B cell (primary cell): ENCODE measurements around the gene FAM111B. TPM values are rescaled to one million over a fixed set of nuclear protein-coding genes. Genes with fewer than 3 reads are reported as not detected.

Experiments used
- ATAC-seq: fragments of 200-7000 bp; cut with Tn5 transposase; one replicate; pipeline ENCODE4 v1.10.0; 2021; ENCODE audit warnings: low read depth, mild to moderate bottlenecking, moderate number of reproducible peaks, moderate library complexity
- CTCF ChIA-PET: fragments of 350-600 bp; sonication (Branson Sonifier 250); formaldehyde crosslinking; loops from one replicate; lab custom pipeline; 2021; ENCODE audit warnings: antibody characterized with exemption, inconsistent platforms; lab: Charles Lee
- POLR2A ChIA-PET: fragments of 350-600 bp; sonication (Branson Sonifier 250); formaldehyde crosslinking; loops from one replicate; lab custom pipeline; 2021; ENCODE audit warnings: antibody characterized with exemption; lab: Charles Lee
- DNase-seq: peaks from one replicate; pipeline ENCODE4 v3.0.0; 2013
- H2AFZ ChIP-seq: 2 replicates; pipeline ENCODE4 v1.6.1; 2012; ENCODE audit warnings: mild to moderate bottlenecking, low read depth, low read length; ENCODE audit not compliant: insufficient read depth, poor library complexity, severe bottlenecking
- H3K27ac ChIP-seq, 2 donors: 1 replicate in 1 of 2; 2 replicates in 1 of 2; pipeline ENCODE4 v1.5.1; 2012 to 2013; ENCODE audit warnings: low read length in 2 of 2, mild to moderate bottlenecking in 2 of 2, moderate library complexity in 1 of 2
- H3K27me3 ChIP-seq, 4 experiments: fragments of 200-600 bp in 1 of 4; sonication (generic) in 1 of 4; replicated peaks in 1 of 4; 1 replicate in 2 of 4; 2 replicates in 2 of 4; pipeline versions ENCODE4 v1.6.1 to v1.7.0; 2013 to 2016; ENCODE audit warnings: low read length in 3 of 4, mild to moderate bottlenecking in 2 of 4, mixed read lengths in 1 of 4, moderate library complexity in 1 of 4; ENCODE audit not compliant: insufficient read depth in 4 of 4, control insufficient read depth in 3 of 4; ENCODE audit errors: control extremely low read depth in 1 of 4
- H3K36me3 ChIP-seq, 2 experiments: replicated peaks in 1 of 2; 1 replicate in 1 of 2; 2 replicates in 1 of 2; pipeline versions ENCODE4 v1.6.1 to v1.7.1; 2013; ENCODE audit warnings: low read length in 1 of 2; ENCODE audit not compliant: insufficient read depth in 2 of 2, control insufficient read depth in 1 of 2; ENCODE audit errors: control extremely low read depth in 1 of 2, extremely low read depth in 1 of 2
- H3K4me1 ChIP-seq, 2 donors: fragments of 200-600 bp in 1 of 2; sonication (generic) in 1 of 2; 1 replicate in 1 of 2; 2 replicates in 1 of 2; pipeline versions ENCODE4 v1.5.1 to v1.6.1; 2013 to 2017; ENCODE audit warnings: low read length in 2 of 2; ENCODE audit not compliant: control insufficient read depth in 2 of 2, insufficient read depth in 2 of 2
- H3K4me2 ChIP-seq: replicated peaks from 2 replicates; pipeline ENCODE3; 2012; ENCODE audit warnings: mild to moderate bottlenecking, low read depth, low read length; ENCODE audit not compliant: poor library complexity, severe bottlenecking
- H3K4me3 ChIP-seq, 5 experiments: fragments of 200-600 bp in 1 of 5; sonication (generic) in 1 of 5; 1 replicate in 3 of 5; 2 replicates in 2 of 5; pipeline versions ENCODE4 v1.5.1 to v1.7.0; 2011 to 2016; ENCODE audit warnings: low read length in 4 of 5, mild to moderate bottlenecking in 4 of 5, low read depth in 2 of 5, control low read depth in 1 of 5, moderate library complexity in 1 of 5; ENCODE audit not compliant: insufficient read depth in 1 of 5; ENCODE audit errors: control extremely low read depth in 1 of 5, extremely low read depth in 1 of 5
- H3K79me2 ChIP-seq: fragments of 200-600 bp; sonication (generic); one replicate; pipeline ENCODE4 v1.6.0; 2016; ENCODE audit warnings: low read length; ENCODE audit not compliant: control insufficient read depth, insufficient read depth
- H3K9ac ChIP-seq: fragments of 200-600 bp; sonication (generic); 2 replicates; pipeline ENCODE4 v1.6.1; 2017; ENCODE audit warnings: mild to moderate bottlenecking, low read length, moderate library complexity
- H3K9me3 ChIP-seq, 3 donors: one replicate each; pipeline versions ENCODE4 v1.6.1 to v1.7.1; 2013; ENCODE audit warnings: low read length in 2 of 3; ENCODE audit not compliant: control insufficient read depth in 2 of 3, insufficient read depth in 1 of 3; ENCODE audit errors: control extremely low read depth in 1 of 3
- H4K20me1 ChIP-seq: 2 replicates; pipeline ENCODE4 v1.6.0; 2012; ENCODE audit warnings: mild to moderate bottlenecking, low read length; ENCODE audit not compliant: insufficient read depth, control insufficient read depth, poor library complexity, severe bottlenecking
- H3K27ac Mint-ChIP-seq: one replicate; pipeline ENCODE4 v1.8.0; 2021; ENCODE audit warnings: mixed read lengths
- H3K27me3 Mint-ChIP-seq: one replicate; pipeline ENCODE4 v1.8.0; 2021; ENCODE audit warnings: mixed read lengths
- H3K4me1 Mint-ChIP-seq: one replicate; pipeline ENCODE4 v1.8.0; 2021; ENCODE audit warnings: mixed read lengths
- H3K4me3 Mint-ChIP-seq: one replicate; pipeline ENCODE4 v1.8.0; 2021; ENCODE audit warnings: mixed read lengths
- H3K9me3 Mint-ChIP-seq: one replicate; pipeline ENCODE4 v1.8.0; 2022; ENCODE audit warnings: mixed read lengths; ENCODE audit not compliant: insufficient read depth
- CTCF ChIP-seq: fragments of 200-600 bp; IDR thresholded peaks from one replicate; pipeline ENCODE4 v1.8.0; 2022; ENCODE audit warnings: antibody characterized with exemption, mild to moderate bottlenecking
- EZH2 ChIP-seq: IDR thresholded peaks from 2 replicates; pipeline ENCODE4 v1.6.1; 2012; ENCODE audit warnings: borderline replicate concordance, low read depth, mild to moderate bottlenecking, moderate library complexity, low read length; ENCODE audit not compliant: insufficient read depth, poor library complexity, severe bottlenecking
- WGBS: methylation state at CpG from one replicate; pipeline ENCODE4 v1.1.5; 2013; ENCODE audit warnings: missing lambda C conversion rate; ENCODE audit not compliant: insufficient coverage; 5-methylcytosine and 5-hydroxymethylcytosine counted together
- intact Hi-C: fragments of 100-400 bp; cut with micrococcal nuclease; formaldehyde crosslinking; loops from one replicate; pipeline ENCODE4 v1.10.0; 2022
- polyA plus RNA-seq: library from polyadenylated mRNA; depleted of rRNA; stranded (reverse); fragments of >200 nt; gene quantifications from 2 replicates; pipeline ENCODE4 v1.2.3, GENCODE V29; 2012
- total RNA-seq, 2 donors: library from RNA; stranded (reverse); fragments of 120-200 nt in 1 of 2; gene quantifications; 1 replicate in 1 of 2; 2 replicates in 1 of 2; pipeline versions ENCODE4 v1.2.3 to v1.2.4, GENCODE V29; 2013 to 2022

FAM111B gene
- total and polyA plus RNA-seq, 2 donors (not counting 1 experiment from before 2014, with no cell fraction given) = 3.6 to 155 TPM

GRCh38 chr11:59176330-59176729 lies 69.3 kb downstream of the FAM111B start:
- 89% methylated on average over 5 of the region's 7 CpGs for WGBS
- H3K4me1 Mint-ChIP-seq = peaks cover 30% of the 10 kb centered on the region
- no peak for ATAC-seq
- ChIA-PET CTCF (interaction anchor here (0.7 to 11.2 kb wide), 5 partner anchors 11 to 50 kb away, joined by 3 to 215 read pairs (median 6); no protein-coding TSS in a partner anchor), POLR2A (interaction anchor here (0.7 kb wide), 2 partner anchors 232 to 593 kb away, joined by 6 to 7 read pairs; no protein-coding TSS in a partner anchor)
- H3K36me3 ChIP-seq = peaks cover 3 to 22% of the 10 kb centered on the region in 2 experiments
- no peak overlapping the region for H3K27ac Mint-ChIP-seq
- H3K9ac ChIP-seq = no peak overlapping the region
- intact Hi-C loops = loop anchor here (10.0 kb wide), 1 partner anchor 488 kb away; the partner anchor contains the start of gene PATL1
- peaks cover 42% of the 10 kb centered on the region for H4K20me1 ChIP-seq
- DNase-seq = no peak
- no peak overlapping the region for H3K4me3 ChIP-seq
- peaks cover 80% of the 10 kb centered on the region for H3K79me2 ChIP-seq
- H3K4me3 Mint-ChIP-seq = no peak overlapping the region
- H3K27me3 ChIP-seq = no peaks in the 10 kb centered on the region
- no peaks in the 10 kb centered on the region for H3K27me3 Mint-ChIP-seq
- TF ChIP-seq EZH2 (no peak), CTCF (no peak)
- peaks cover 0 to 9% (median 7%) of the 10 kb centered on the region in 3 donors for H3K9me3 ChIP-seq
- H3K9me3 Mint-ChIP-seq = peaks cover 8% of the 10 kb centered on the region
- H3K4me1 ChIP-seq = peaks cover 20 to 24% of the 10 kb centered on the region in 2 donors
- H3K4me2 ChIP-seq = no peak overlapping the region
- no peak overlapping the region for H2AFZ ChIP-seq
- no peak overlapping the region for H3K27ac ChIP-seq

Other genes with a start within 250 kb of the FAM111B start
- not detected in 2 replicates for gene GLYATL1, start 167.7 kb upstream of the FAM111B start, total RNA-seq
- 0.09 TPM in 1 of 2 replicates, not detected in the other for gene GLYATL1, start 167.7 kb upstream of the FAM111B start, polyA plus RNA-seq
- not detected in 2 replicates for gene GLYATL1B, start 20.9 kb upstream of the FAM111B start, total RNA-seq
- gene GLYATL1B, start 20.9 kb upstream of the FAM111B start, polyA plus RNA-seq = not detected in 2 replicates
- 120 and 126 TPM in 2 replicates for gene FAM111A, start 35.6 kb downstream of the FAM111B start, total RNA-seq
- 57.0 and 61.9 TPM in 2 replicates for gene FAM111A, start 35.6 kb downstream of the FAM111B start, polyA plus RNA-seq
- 41.0 and 43.3 TPM in 2 replicates for gene DTX4, start 64.9 kb downstream of the FAM111B start, total RNA-seq
- 10.7 and 11.7 TPM in 2 replicates for gene DTX4, start 64.9 kb downstream of the FAM111B start, polyA plus RNA-seq
- gene MPEG1, start 105.7 kb downstream of the FAM111B start, total RNA-seq = 151 TPM in 2 replicates
- gene MPEG1, start 105.7 kb downstream of the FAM111B start, polyA plus RNA-seq = 13.5 and 27.7 TPM in 2 replicates